ENCODE results near the gene CSF2RB.

CSF2RB gene

DNA sequence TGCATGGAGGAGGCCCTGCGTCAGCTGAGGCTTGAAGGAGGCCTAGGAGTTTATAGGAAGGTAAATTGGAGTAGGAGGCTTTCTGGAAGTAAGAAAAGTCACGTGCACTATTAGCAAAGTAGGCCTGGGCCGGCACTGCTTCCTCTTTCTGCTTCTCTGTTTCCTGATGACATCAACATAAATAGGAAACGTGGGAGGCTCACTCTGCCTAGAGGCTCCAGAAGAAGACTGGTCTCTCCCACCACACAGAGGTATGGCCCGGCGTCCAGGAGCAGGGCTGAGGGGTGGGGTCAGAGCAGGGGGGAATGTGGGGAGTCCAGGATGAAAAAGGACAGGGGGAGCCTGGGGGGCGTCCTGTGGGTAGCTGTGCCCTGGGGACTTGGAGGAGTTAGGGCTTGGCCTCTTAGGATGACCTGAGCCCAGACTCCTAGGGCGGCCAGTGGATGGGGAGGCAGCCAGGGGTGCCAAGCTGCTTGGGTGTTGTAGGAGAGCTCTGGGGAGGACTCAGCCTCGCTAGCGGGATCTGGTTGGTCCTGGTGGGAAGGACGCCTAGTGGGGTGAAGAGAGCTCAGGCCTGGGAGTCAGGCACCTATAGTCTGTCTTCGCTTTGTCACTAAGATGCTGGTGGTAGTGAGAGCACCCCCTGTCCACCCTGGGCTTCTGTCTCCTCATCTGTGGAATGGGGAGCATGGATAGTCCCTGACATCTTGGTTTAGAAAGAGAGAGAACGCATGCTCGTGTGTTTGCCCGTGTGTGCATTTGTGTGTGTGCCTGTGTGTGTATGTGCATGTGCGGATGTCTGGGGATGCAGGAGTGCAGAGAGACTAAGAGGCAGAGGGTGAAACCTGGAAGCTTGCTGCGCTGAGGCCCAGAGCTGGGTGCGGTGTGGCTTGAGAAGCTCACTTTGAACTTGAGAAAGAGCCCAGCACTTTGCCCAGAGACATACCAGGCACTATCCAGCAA, at the start of gene CSF2RB:
CSF2RB (plus strand) TSS at position 202 of the 963 bp plus-strand sequence. CDS start 8,580 bp downstream, outside the sequence.
- in situ Hi-C loops (cut with MboI; ENCODE audit: low sequenced_read_pairs), result no loop called here

DNA sequence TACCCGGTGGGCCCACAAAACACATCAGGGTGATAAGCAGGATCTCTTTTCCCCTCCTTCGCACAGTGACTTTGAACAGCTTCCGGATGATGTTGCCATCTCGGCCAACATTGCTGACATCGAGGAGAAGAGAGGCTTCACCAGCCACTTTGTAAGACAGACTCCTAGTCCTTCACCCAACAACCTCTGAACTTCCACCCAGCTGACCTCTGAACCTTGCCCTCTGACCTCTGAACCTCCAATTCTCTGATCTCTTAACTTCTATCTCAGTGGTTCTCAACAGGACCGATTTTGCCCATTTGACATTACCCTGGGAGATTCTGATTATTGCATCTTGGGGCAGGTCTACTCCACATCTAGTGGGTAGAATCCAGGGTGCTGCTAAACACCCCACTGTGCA, 49.4 kb upstream of the CSF2RB start:
- in situ Hi-C loops (cut with MboI; ENCODE audit: low sequenced_read_pairs), result loop anchor here (10.0 kb wide), 1 partner anchor 111 kb away; no protein-coding TSS in a partner anchor

DNA sequence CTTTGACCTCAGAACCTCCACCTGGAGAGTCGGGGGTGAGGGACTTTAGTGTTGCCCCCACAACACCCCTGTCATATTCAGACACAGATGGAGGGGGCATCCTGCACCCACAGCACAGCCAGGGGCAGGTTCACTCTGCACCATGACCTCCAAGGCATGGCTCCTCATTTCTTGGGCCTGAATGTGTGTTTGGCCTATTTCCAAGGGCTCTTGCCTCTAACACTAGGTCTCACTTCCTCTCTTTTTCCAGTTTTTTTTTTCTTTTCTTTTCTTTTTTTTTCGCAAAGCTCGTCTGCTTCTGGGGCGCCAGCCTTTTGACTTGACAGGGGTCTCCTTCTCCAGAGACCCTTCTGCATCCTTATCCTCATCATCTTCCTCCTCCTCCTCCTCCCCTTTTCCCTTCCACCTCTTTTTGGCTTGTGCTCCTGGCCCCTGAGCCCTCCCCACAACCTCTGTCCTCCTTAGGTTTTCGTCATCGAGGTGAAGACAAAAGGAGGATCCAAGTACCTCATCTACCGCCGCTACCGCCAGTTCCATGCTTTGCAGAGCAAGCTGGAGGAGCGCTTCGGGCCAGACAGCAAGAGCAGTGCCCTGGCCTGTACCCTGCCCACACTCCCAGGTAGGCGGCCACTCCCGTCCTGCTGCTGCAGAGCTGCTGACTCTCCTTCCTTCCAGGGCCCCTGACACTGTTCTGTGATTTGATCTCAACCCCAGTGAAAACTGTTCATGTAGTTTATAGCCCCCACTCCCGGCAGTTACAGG, 48.8 kb upstream of the CSF2RB start:
- in situ Hi-C loops (cut with MboI; ENCODE audit: low sequenced_read_pairs), result loop anchor here (10.0 kb wide), 1 partner anchor 110 kb away; no protein-coding TSS in a partner anchor

DNA sequence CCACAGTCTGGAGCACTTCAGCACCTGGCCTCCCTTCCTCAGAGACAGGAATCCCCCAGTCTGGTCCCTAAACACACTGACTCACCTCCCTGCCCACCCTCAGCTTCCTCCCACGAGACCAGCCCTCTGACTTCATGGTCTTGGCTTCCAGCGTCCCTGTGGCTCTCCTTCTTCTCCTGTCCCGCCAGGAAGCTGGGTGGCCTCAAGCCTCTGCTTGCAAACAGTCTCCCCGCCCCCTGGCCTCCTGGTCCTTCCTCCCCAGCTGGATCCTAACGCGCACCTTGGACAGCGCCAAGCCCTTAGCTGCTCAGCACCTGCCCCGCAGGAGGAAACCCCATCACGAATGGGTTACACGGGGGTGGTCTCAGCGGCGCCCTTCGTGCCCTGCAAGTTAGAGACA, 48.1 kb upstream of the CSF2RB start:
- in situ Hi-C loops (cut with MboI; ENCODE audit: low sequenced_read_pairs), result loop anchor here (10.0 kb wide), 1 partner anchor 109 kb away; no protein-coding TSS in a partner anchor

DNA sequence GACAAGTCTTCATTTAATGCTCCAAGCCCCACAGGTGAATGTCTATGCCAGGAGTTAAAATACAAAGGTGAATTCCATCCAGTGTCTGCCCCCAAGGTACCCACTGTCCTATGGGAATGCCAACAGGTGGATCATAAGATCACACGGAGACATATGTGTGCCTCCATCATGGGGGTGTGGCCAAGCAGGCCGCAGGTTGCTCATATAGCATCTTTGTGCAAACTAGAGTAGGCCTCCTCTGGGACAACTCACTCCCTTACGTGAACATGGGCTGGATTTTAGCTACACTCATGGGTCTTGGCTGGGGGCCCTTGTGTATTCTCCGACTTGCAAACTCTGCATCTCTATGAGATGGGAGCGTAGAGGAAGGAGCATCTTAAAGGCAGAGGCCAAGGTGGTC, 45.7 kb upstream of the CSF2RB start:
- in situ Hi-C loops (cut with MboI; ENCODE audit: low sequenced_read_pairs), result loop anchor here (10.0 kb wide), 1 partner anchor 107 kb away; no protein-coding TSS in a partner anchor

DNA sequence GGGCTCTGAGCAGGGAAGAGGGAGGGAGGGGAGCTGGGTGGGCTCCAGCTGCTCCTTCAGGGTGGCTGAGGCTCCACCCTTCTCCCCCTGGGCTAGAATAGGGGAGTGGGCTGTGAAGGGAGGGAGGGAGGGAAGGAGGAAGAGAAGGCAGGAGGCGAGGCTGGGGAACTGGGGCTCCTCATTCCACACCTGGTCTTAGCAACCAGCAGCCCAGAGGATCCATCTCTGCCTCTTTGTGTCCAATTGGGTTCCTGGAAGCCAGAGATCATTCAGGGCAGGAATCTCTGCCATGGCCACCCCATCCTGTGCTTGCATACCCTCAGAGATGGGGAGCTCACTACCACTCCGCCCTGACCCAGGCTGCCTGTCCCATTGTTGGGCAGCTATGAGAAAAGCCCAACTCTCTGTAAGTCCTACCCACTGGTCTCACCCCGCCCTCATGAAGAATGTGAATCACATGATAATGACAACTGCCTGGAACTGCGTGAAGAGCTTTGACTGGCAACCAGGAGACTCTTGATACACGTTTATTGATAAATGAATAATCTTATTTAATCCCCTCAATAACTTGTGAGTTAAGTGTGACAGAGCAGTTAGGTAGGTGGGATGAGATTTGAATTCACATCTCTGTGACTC, 44.8 kb upstream of the CSF2RB start:
- in situ Hi-C loops (cut with MboI; ENCODE audit: low sequenced_read_pairs), result loop anchor here (10.0 kb wide), 1 partner anchor 106 kb away; no protein-coding TSS in a partner anchor

DNA sequence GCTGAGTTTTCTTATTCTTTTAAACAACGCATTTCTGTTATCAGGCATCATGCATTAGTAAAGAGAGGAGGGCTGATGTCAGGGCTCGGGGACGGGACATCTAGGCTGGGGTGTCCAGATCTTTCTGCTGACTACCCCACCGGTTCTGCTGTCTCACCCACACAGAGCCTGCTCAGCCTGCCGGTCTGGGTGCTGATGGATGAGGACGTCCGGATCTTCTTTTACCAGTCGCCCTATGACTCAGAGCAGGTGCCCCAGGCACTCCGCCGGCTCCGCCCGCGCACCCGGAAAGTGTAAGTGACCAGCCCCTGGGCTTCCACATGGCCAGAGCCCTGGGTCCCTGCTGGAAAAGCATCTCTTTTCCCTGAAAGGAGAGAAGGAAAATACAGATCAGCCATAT, 43.2 kb upstream of the CSF2RB start:
- in situ Hi-C loops (cut with MboI; ENCODE audit: low sequenced_read_pairs), result no loop called here

DNA sequence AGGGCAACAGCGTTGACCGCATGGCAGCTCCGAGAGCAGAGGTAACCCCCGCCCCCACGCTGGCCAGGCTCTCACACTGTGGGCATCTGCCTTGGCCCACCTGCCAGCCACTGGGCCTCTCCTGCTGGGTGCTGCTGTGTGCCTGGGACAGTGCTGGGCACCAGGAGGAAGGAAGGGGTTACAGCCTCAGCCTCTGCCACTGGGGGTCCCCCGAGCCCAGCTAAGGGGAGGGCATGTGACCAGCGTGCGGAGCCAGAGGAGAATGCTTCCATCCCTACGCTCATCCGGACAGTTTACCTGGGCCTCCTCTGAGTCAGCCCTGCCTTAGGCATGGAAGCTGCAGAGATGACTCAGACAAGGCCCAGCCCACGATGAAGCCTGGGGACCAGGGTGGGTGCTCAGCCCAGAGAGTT, 41.8 kb upstream of the CSF2RB start:
- in situ Hi-C loops (cut with MboI; ENCODE audit: low sequenced_read_pairs), result no loop called here

DNA sequence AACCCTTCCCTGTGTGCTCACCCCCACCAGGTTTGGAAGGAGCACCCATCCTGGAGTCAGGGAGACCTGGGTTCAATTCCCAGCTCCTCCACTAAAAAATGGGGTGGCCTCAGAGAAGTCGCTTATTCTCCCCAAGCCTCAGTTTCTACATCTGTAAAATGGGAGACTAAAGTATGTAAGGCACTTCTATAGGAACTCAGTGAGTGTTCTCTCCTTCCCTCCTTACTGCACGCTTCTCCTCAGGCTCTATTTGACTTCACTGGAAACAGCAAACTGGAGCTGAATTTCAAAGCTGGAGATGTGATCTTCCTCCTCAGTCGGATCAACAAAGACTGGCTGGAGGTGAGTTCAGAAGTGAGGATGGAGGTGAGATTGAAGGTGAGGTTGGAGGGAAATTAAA, 41.3 kb upstream of the CSF2RB start:
- in situ Hi-C loops (cut with MboI; ENCODE audit: low sequenced_read_pairs), result no loop called here

DNA sequence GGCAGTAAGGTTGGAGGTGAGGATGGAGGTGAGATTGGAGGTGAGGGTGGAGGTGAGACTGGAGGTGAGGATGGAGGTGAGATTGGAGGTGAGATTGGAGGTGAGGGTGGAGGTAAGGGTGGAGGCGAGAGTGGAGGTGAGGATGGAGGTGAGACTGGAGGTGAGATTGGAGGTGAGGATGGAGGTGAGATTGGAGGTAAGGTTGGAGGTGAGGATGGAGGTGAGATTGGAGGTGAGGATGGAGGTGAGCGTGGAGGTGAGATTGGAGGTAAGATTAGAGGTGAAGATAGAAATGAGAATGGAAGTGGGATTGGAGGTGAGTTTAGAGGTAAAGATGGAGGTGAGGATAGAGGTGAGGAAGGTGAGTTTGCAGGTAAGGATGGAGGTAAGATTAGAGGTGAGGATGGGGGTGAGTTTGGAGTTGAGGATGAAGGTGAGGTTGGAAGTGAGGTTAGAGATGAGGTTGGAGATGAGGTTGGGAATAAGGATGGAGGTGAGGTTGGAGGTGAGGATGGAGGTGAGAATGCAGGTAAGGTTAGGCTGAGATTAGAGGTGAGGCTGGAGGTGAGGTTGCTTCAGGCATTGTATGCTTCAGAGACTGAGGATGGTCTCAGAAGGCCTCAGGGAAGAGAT, 40.4 kb upstream of the CSF2RB start:
- in situ Hi-C loops (cut with MboI; ENCODE audit: low sequenced_read_pairs), result no loop called here

DNA sequence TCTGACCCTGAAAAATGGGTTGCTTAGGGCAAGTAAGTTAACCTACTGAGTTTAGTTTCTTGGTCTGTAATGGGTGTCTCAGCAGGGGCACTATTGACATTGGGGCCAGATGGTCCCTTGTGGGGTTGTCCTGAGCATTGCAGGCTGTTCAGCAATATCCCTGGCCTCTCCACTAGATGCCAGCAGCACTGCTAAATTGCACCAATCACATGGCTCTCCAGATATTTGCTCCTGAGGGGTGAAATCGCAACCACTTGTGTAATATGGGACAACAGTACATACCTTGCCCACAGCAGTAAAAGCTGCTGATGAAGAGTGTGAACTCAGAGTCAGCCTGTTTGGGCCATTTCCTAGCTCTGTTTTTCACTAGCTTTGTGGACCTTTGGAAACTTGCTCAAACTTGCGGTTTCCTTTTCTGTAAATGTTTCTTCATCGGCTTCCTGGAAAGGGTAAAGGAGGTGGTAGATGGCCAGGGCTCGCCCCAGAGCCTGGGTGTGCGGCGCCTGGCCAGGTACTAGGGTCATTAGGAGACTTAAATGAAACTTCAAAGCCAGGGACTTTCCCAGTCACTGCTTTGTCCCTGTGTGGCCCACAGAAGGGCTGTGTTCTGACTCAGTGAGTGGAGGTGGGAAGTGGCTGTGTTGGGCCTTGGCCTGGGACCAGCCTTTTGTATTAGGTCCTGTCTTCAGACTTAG, 39.7 kb upstream of the CSF2RB start:
- in situ Hi-C loops (cut with MboI; ENCODE audit: low sequenced_read_pairs), result no loop called here

DNA sequence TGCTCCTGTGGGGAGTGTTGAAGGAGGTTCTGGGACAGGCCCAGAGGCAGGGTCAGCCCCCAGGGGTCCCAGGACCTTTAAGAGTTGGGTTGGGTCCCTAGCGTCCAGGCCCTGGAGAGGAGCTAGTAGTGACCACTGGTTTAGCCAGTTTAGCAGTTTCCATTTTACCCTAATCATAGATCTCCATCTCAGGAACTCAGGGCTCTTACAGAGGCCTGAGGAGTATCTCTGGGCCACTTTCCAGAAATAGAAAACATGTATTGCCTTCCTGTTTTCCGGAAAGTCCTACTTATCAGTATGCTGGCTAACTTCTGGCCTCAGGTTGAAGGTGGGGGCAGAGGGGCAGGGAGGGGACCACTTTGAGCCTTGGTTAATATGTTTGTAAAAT, 39.1 kb upstream of the CSF2RB start:
- in situ Hi-C loops (cut with MboI; ENCODE audit: low sequenced_read_pairs), result no loop called here

DNA sequence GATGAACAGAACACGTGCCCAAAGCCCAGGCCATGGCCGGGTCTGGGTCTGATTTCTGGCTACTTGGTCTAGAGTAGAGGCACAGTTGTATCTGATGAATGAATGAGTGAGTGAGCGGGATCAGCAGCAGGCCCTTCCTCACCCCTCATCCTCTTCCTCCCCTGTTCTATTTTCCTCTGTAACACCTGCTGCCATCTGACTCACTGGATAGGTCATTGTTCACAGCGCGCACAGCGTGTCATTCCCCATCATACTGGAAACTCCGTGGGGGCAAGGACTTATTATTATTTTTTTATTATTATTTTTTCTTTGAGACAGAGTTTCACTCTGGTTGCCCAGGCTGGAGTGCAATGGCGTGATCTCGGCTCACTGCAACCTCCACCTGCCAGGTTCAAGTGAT, 38.7 kb upstream of the CSF2RB start:
- in situ Hi-C loops (cut with MboI; ENCODE audit: low sequenced_read_pairs), result no loop called here

DNA sequence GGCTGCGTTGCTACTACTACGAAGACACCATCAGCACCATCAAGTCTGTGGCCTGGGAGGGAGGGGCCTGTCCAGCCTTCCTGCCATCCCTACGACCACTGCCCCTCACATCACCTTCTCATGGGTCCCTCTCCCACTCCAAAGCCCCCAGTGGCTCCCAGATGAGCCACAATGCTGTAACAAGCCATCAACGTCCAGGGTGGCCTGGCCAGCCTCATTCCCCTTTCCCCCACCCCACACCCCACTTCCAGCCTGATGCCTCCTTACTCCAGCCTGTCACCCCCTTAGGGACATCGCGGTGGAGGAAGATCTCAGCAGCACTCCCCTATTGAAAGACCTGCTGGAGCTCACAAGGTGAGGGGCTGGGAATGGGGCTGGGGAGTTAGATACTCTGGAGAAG, 37.7 kb upstream of the CSF2RB start:
- in situ Hi-C loops (cut with MboI; ENCODE audit: low sequenced_read_pairs), result no loop called here

DNA sequence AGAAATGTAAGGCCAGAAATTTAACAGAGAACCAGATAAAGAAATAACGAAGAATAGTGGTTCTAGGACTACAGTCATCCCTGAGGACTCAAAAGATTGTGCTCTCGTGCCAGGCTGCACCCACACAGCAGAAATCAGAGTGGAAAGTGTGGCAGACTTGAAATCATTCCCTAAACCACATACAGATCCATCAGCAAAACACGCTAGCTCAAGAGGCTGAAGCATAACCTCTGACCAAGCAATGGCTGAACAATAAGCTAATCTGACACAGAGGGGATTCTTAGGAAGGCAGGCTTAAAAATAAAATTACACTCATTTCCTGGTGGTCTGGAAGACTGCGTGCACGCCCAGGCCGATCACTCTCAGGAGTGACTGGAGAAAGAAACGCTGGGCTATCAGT, 33.7 kb upstream of the CSF2RB start:
- in situ Hi-C loops (cut with MboI; ENCODE audit: low sequenced_read_pairs), result no loop called here

DNA sequence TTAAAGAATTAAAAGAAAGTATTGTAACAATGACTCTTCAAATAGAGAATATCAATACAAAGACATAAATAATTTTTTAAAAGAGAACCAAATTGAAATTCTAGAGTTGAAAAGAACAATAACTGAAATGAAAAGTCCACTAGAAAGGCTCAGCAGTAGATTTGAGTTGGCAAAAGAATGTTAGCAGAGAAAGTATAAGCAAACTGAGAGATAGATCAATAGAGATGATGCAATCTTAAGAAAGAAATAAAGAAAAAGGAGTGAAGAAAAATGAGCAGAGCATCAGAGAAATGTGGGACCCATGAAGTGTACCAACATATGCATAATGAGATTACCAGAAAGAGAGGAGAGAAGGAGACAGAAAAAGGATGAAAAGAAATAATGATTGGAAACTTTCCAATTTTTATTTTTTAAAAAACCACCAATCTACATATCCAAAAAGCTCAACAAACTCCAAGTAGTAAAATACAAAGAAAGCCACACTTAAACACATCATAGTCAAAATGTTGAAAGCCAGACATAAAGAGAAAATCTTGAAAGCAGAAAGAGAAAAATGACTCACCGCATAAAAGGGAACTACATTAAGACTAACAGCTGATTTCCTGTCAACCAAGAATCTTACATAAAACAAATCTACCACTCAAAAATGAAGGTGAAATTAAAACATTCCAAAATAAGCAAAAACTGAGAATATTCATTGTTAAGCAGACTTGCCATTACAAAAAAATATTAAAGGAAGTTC, 31.8 kb upstream of the CSF2RB start:
- in situ Hi-C loops (cut with MboI; ENCODE audit: low sequenced_read_pairs), result no loop called here

DNA sequence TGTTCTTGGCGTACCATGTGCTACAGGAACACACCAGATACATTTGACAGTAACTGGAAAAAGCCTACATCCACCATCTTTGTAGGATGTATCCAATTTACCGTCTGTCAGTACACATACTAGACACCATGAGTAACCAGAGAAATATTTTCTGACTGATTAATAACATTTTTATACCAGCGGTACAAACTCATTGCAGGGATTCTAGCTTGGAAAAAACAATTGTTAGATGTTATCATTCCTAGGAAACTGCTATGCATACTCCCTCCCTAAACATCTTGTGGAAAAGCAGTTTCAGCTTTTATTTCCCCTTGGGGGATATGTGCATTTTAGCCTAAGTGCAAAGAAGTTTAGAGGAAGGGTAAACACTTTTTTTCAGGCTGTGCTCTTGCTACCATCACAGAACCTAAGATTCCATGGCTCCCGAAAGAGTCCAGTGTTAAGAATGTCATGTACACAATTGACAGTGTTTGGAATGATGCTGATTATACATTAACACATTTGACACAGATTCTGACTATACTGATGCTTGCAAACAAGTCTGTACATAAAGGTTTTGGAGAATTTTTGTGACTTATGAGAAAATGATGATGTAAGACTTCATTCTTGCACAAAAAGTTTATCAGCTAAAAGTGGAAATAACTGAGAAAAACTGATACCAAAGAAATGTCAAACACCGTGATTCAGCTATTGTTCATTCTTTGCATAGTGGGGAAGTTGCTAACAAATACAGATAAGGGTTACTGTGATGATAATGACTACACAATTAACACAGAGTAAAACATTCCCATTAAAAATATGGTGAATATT, 28.9 kb upstream of the CSF2RB start:
- in situ Hi-C loops (cut with MboI; ENCODE audit: low sequenced_read_pairs), result no loop called here

DNA sequence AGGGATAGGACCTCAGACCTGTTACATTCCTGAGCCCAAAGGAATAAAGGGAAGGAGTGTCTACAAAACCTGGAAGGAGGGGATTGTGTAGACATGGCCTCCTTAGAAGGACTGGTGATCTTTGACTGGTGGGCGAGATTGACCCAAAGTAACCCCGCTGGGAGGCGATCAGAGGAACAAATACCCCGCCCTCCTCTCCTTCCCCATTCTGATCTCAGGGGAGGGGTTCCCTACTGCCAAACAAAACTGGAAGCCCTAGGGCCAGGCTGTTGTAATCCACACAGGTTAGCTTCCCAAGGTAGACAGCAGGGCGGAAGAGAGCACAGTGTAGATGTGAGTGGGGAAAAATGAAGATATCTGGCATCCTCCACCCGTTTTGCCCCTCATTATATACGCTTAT, 28.0 kb upstream of the CSF2RB start:
- in situ Hi-C loops (cut with MboI; ENCODE audit: low sequenced_read_pairs), result no loop called here

DNA sequence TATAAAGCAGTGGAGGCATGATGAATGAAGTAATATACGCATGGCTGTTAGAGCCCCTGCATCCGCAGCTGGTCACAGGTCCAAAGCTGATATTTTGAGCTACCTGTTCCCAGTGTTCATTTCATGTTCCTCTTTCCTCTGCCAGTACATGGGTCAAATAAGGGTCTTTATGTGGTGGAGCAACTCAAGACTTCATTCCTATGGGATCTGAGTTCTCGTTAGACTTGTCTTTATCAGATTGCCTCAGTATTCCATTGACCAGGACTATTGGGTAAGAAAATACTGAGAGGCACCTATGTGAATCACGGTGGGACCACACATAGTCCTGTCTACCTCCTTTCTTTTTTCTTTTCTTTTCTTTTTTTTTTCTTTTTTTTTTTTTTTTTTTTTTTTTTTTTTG, 27.4 kb upstream of the CSF2RB start:
- in situ Hi-C loops (cut with MboI; ENCODE audit: low sequenced_read_pairs), result no loop called here
